Endothelial cell of umbilical vein (primary cell): ENCODE data around the gene SPATA6L. TPM values are rescaled to one million over a fixed set of nuclear protein-coding genes. Genes with fewer than 3 reads are reported as not detected.

ENCODE experiments used
- BruUV-seq: library from RNA; stranded (reverse); fragments of 400-500 nt; replicated peaks from 2 replicates; lab custom pipeline; 2021; lab: Mats Ljungman, UMichigan
- CTCF ChIA-PET: fragments of 300-600, 350-600 bp; sonication (Branson Sonifier 250); formaldehyde crosslinking; loops from one replicate; lab custom pipeline; 2021; ENCODE audit warnings: antibody characterized with exemption, inconsistent platforms; lab: Charles Lee
- POLR2A ChIA-PET: fragments of 300-600, 350-600 bp; sonication (Branson Sonifier 250); formaldehyde crosslinking; loops from one replicate; lab custom pipeline; 2021; ENCODE audit warnings: antibody characterized with exemption, inconsistent platforms; lab: Charles Lee
- DNase-seq: peaks from one replicate; pipeline ENCODE4 v3.0.0-alpha.2; 2011; ENCODE audit warnings: low read depth, low spot score
- FAIRE-seq: peaks from 2 replicates; lab custom pipeline; 2011; peaks lifted over from hg19 to GRCh38; lab: Jason Lieb, UNC
- H2AFZ ChIP-seq: 2 replicates; pipeline ENCODE4 v1.6.0; 2012; ENCODE audit warnings: low read depth, low read length, control low read depth, inconsistent platforms
- H3K27ac ChIP-seq: 2 replicates; pipeline ENCODE4 v1.5.1; 2011; ENCODE audit warnings: low read depth, mild to moderate bottlenecking, control low read depth, low read length, moderate library complexity; ENCODE audit not compliant: insufficient read depth
- H3K27me3 ChIP-seq, 2 experiments: 2 replicates each; pipeline versions ENCODE4 v1.6.0 to v1.6.1; 2011; ENCODE audit warnings: low read length in 2 of 2, mixed read lengths in 1 of 2; ENCODE audit not compliant: control insufficient read depth in 2 of 2, insufficient read depth in 2 of 2
- H3K36me3 ChIP-seq, 2 experiments: 2 replicates in 1 of 2; 3 replicates in 1 of 2; pipeline ENCODE4 v1.5.1; 2011; ENCODE audit warnings: low read length in 2 of 2, mild to moderate bottlenecking in 1 of 2, moderate library complexity in 1 of 2; ENCODE audit not compliant: control insufficient read depth in 2 of 2, insufficient read depth in 2 of 2; ENCODE audit errors: extremely low read depth in 1 of 2
- H3K4me1 ChIP-seq: 3 replicates; pipeline ENCODE4 v1.5.1; 2011; ENCODE audit warnings: mild to moderate bottlenecking, low read length; ENCODE audit not compliant: control insufficient read depth, insufficient read depth; ENCODE audit errors: extremely low read depth
- H3K4me2 ChIP-seq: 2 replicates; pipeline ENCODE4 v1.6.1; 2011; ENCODE audit warnings: low read length, control low read depth, mixed read lengths; ENCODE audit not compliant: insufficient read depth
- H3K4me3 ChIP-seq, 3 experiments: fragments of 200-600 bp in 1 of 3; sonication (generic), shearing (Covaris generic) in 1 of 3; replicated peaks in 1 of 3; 2 replicates each; pipeline ENCODE4 v1.5.1; 2011 to 2016; ENCODE audit warnings: control low read depth in 3 of 3, low read length in 3 of 3, mild to moderate bottlenecking in 2 of 3, inconsistent platforms in 1 of 3, low read depth in 1 of 3, moderate library complexity in 1 of 3; ENCODE audit not compliant: insufficient read depth in 1 of 3
- H3K79me2 ChIP-seq: 2 replicates; pipeline ENCODE4 v1.6.0; 2012; ENCODE audit warnings: low read length, inconsistent platforms; ENCODE audit not compliant: control insufficient read depth, insufficient read depth
- H3K9ac ChIP-seq: replicated peaks from 2 replicates; pipeline ENCODE3; 2011; ENCODE audit warnings: low read length, control low read depth; ENCODE audit not compliant: insufficient read depth; ENCODE audit errors: extremely low read depth
- H3K9me1 ChIP-seq: replicated peaks from 3 replicates; pipeline ENCODE4 v1.6.0; 2011; ENCODE audit warnings: mild to moderate bottlenecking, low read length; ENCODE audit not compliant: control insufficient read depth, insufficient read depth; ENCODE audit errors: extremely low read depth
- H3K9me3 ChIP-seq: replicated peaks from 2 replicates; pipeline ENCODE4 v1.5.1; 2012; ENCODE audit warnings: low read length, inconsistent platforms; ENCODE audit not compliant: control insufficient read depth, insufficient read depth
- H4K20me1 ChIP-seq: replicated peaks from 2 replicates; pipeline ENCODE3; 2011; ENCODE audit warnings: mild to moderate bottlenecking, low read length; ENCODE audit not compliant: control insufficient read depth, insufficient read depth; ENCODE audit errors: extremely low read depth
- EZH2 ChIP-seq: IDR thresholded peaks from 2 replicates; pipeline ENCODE4 v1.6.1; 2012; ENCODE audit warnings: borderline replicate concordance, low read depth, mild to moderate bottlenecking, moderate library complexity, low read length, inconsistent platforms; ENCODE audit not compliant: severe bottlenecking
- FOS ChIP-seq: IDR thresholded peaks from 2 replicates; pipeline ENCODE4 v1.6.1; 2011; ENCODE audit warnings: mild to moderate bottlenecking, low read length, moderate library complexity, borderline replicate concordance; ENCODE audit not compliant: insufficient read depth
- GATA2 ChIP-seq: IDR thresholded peaks from 2 replicates; pipeline ENCODE4 v1.7.0; 2011; ENCODE audit warnings: low read depth, mild to moderate bottlenecking, moderate library complexity, mixed read lengths, low read length; ENCODE audit not compliant: insufficient read length, insufficient read depth
- JUN ChIP-seq: IDR thresholded peaks from 2 replicates; pipeline ENCODE4 v1.6.1; 2011; ENCODE audit warnings: borderline replicate concordance, low read depth; ENCODE audit not compliant: insufficient read length, insufficient read depth
- MYC ChIP-seq: IDR thresholded peaks from one replicate; pipeline ENCODE4 v1.6.1; 2011; ENCODE audit warnings: mild to moderate bottlenecking, low read depth, low read length
- POLR2A ChIP-seq: IDR thresholded peaks from 2 replicates; pipeline ENCODE4 v1.6.1; 2012; ENCODE audit warnings: low read depth, mild to moderate bottlenecking, control low read depth, low read length
- POLR2AphosphoS5 ChIP-seq: IDR thresholded peaks from 2 replicates; pipeline ENCODE4 v1.6.1; 2012; ENCODE audit warnings: low read depth, mild to moderate bottlenecking, control low read depth, low read length, moderate library complexity; ENCODE audit not compliant: insufficient read depth
- dilution Hi-C: fragments of 300-500 bp; cut with MboI; formaldehyde crosslinking; loops from one replicate; pipeline ENCODE4 v1.15.0; 2019; ENCODE audit warnings: low sequenced_read_pairs; ENCODE audit not compliant: extremely low pct_ligation_motif_present
- intact Hi-C: fragments of 100-400 bp; cut with micrococcal nuclease; formaldehyde crosslinking; loops from one replicate; pipeline ENCODE4 v1.10.0; 2022
- polyA plus RNA-seq, 4 experiments: library from polyadenylated mRNA; depleted of rRNA in 3 of 4; stranded (reverse) in 3 of 4; unstranded in 1 of 4; fragments of >200 nt; gene quantifications; 2 replicates each; pipeline versions ENCODE4 v1.2.1 to v1.2.3, GENCODE V29; 2011 to 2012; ENCODE audit warnings: missing spikeins in 1 of 4
- total RNA-seq: library from RNA; stranded (reverse); gene quantifications from 2 replicates; pipeline ENCODE4 v1.2.3, GENCODE V29; 2021
- TF ChIP-seq, protein P1 (sequence below): IDR thresholded peaks from 2 replicates; pipeline ENCODE4 v1.6.1; 2011; ENCODE audit not compliant: insufficient read depth, insufficient read length
- TF ChIP-seq, protein P2 (sequence below), 2 donors: IDR thresholded peaks; 1 replicate in 1 of 2; 2 replicates in 1 of 2; pipeline ENCODE4 v1.5.1; 2011; ENCODE audit warnings: low read length in 2 of 2, mild to moderate bottlenecking in 2 of 2, moderate library complexity in 2 of 2, control low read depth in 1 of 2, inconsistent platforms in 1 of 2, low read depth in 1 of 2; ENCODE audit not compliant: insufficient read depth in 1 of 2; ENCODE audit errors: extremely low read depth in 1 of 2

SPATA6L gene
- total and polyA plus RNA-seq, 2 donors (not counting 3 experiments of a cell fraction or from before 2014, with no cell fraction given): 0.40 to 1.5 TPM

DNA sequence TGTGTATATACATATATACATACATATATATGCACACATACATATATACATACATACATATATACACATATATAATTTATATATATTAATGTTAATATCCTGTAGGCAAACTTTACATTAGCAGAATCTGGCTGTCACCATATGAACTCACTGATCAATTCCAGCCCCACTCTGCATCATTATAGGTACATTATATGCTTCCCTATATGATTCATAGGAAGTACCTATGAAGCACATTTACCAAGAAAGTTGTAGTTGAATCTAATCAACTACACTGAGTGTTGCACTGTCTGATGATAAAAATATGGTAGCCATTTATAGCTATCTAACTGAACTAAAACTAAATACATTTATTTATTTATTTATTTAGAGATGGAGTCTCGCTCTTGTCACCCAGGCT lies 5.5 kb upstream of the SPATA6L start:
- Histone ChIP-seq H3K9me3 (no peaks in the 10 kb centered on the region), H2AFZ (no peak overlapping the region), H4K20me1 (no peaks in the 10 kb centered on the region), H3K36me3 (no peaks in the 10 kb centered on the region), H3K79me2 (no peaks in the 10 kb centered on the region), H3K27me3 (peaks cover 0 to 4% of the 10 kb centered on the region in 2 experiments), H3K4me1 (no peaks in the 10 kb centered on the region), H3K4me3 (no peak overlapping the region), H3K9ac (no peak overlapping the region), H3K27ac (no peak overlapping the region), H3K4me2 (no peak overlapping the region), H3K9me1 (no peaks in the 10 kb centered on the region)
- FAIRE-seq: no peak
- CTCF ChIA-PET: interaction anchor here (1.6 kb wide), 1 partner anchor 9 kb away, joined by 3 read pairs; no protein-coding TSS in a partner anchor
- no peak for DNase-seq
- POLR2A ChIA-PET: no interaction called here
- TF ChIP-seq FOS (no peak), MYC (no peak), EZH2 (no peak), POLR2AphosphoS5 (no peak)
- TF ChIP-seq, protein P1, sequence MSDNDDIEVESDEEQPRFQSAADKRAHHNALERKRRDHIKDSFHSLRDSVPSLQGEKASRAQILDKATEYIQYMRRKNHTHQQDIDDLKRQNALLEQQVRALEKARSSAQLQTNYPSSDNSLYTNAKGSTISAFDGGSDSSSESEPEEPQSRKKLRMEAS: no peak
- intact Hi-C loops: loop anchor here (10.0 kb wide), 1 partner anchor 1147 kb away; the partner anchor contains the start of gene RFX3
- dilution Hi-C loops: no loop called here
- no TSS peak for BruUV-seq

DNA sequence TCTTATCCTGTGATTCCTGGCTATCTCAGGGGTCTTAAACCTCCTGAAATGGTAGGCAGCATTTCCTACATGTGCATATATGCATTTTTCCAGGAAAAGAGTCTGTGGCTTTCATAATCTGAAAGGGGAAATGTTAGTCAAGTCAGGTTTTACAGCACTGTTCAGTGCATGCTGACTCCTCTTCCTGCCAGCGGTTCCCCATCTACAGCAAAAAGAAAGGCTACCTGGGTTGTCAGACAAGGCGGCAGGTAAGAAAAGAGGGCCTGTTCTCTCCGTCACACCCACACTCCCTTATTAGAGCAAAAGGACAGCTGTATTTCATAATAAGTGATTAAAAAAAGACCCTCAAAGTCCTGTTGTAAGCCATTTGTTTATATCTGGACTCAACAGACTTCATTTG lies 4.3 kb upstream of the SPATA6L start:
- Histone ChIP-seq H3K36me3 (no peaks in the 10 kb centered on the region), H2AFZ (no peak overlapping the region), H3K4me1 (peaks cover 8% of the 10 kb centered on the region), H4K20me1 (no peaks in the 10 kb centered on the region), H3K9ac (no peak overlapping the region), H3K9me1 (no peaks in the 10 kb centered on the region), H3K27ac (no peak overlapping the region), H3K9me3 (no peaks in the 10 kb centered on the region), H3K79me2 (no peaks in the 10 kb centered on the region), H3K27me3 (peaks cover 0 to 4% of the 10 kb centered on the region in 2 experiments), H3K4me2 (no peak overlapping the region), H3K4me3 (no peak overlapping the region)
- ChIA-PET CTCF (no interaction called here), POLR2A (no interaction called here)
- TF ChIP-seq GATA2 (no peak), EZH2 (no peak), POLR2A (no peak), JUN (no peak), POLR2AphosphoS5 (no peak), MYC (no peak), FOS (no peak)
- TF ChIP-seq, protein P2, sequence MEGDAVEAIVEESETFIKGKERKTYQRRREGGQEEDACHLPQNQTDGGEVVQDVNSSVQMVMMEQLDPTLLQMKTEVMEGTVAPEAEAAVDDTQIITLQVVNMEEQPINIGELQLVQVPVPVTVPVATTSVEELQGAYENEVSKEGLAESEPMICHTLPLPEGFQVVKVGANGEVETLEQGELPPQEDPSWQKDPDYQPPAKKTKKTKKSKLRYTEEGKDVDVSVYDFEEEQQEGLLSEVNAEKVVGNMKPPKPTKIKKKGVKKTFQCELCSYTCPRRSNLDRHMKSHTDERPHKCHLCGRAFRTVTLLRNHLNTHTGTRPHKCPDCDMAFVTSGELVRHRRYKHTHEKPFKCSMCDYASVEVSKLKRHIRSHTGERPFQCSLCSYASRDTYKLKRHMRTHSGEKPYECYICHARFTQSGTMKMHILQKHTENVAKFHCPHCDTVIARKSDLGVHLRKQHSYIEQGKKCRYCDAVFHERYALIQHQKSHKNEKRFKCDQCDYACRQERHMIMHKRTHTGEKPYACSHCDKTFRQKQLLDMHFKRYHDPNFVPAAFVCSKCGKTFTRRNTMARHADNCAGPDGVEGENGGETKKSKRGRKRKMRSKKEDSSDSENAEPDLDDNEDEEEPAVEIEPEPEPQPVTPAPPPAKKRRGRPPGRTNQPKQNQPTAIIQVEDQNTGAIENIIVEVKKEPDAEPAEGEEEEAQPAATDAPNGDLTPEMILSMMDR (IDR thresholded peaks at IDR 0.05; ENCODE audit: extremely low read depth in 1 of 2, insufficient read depth in 1 of 2, low read depth in 1 of 2, low read length in 2 of 2): no peak
- TF ChIP-seq, protein P1: no peak
- FAIRE-seq (no peak), DNase-seq (no peak)
- dilution Hi-C loops: no loop called here
- BruUV-seq: no TSS peak
- intact Hi-C loops: loop anchor here (10.0 kb wide), 1 partner anchor 1146 kb away; the partner anchor contains the start of gene RFX3
